Measurements from ENCODE around the gene PUS7L. TPM values are rescaled to one million over a fixed set of nuclear protein-coding genes. Genes with fewer than 3 reads are reported as not detected.
A peak's percentile ranks its signal among the peaks of the same experiment; 100 is the strongest.

Gene PUS7L
- total and polyA plus RNA-seq, 2 of the 13 experiments (the other 11 are each of a cell fraction or from before 2014, with no cell fraction given) = 6.5 to 37.6 TPM

DNA sequence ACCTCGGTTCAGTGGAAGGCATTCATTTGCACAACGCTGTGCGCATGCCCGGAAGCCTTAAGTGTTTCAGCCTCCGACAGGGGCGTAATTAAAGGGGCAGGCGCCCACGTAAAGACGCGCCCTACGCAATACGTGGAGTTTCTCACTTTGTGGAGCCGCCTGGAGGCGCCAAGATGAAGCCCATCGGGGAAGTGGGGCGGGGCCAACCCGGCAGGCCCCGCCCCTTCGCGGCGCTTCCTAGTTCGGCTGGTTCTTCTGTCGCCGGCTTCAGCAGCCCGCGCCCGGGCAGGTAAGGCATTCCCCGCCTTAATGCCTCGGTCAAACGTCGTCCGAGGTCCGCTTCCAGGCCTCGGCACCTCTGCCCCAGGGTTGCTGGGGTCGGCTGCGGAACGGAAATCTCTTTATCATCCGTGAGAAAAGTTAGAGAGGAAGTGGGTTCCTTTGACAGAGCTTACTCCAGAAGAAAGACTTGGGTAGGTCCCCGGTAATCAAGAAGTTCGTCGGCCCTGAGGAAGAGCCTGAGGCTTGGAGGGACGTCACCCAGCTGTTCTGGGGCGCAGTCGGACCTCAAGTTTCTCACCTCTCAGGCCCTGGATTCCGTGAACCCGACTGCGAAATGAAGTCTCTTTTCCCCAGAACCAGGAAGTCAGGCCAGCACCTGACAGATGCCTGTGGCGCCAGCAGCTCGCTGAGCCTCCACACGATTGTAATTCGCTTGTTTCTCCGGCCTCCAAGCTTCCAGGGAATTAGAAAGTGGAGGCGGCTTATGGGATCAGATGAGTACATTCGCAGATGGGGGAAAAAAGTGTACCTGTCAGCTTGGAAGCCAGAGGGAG, at the start of gene PUS7L, which contains the start of gene IRAK4 (continued):
- TF ChIP-seq, protein P1, sequence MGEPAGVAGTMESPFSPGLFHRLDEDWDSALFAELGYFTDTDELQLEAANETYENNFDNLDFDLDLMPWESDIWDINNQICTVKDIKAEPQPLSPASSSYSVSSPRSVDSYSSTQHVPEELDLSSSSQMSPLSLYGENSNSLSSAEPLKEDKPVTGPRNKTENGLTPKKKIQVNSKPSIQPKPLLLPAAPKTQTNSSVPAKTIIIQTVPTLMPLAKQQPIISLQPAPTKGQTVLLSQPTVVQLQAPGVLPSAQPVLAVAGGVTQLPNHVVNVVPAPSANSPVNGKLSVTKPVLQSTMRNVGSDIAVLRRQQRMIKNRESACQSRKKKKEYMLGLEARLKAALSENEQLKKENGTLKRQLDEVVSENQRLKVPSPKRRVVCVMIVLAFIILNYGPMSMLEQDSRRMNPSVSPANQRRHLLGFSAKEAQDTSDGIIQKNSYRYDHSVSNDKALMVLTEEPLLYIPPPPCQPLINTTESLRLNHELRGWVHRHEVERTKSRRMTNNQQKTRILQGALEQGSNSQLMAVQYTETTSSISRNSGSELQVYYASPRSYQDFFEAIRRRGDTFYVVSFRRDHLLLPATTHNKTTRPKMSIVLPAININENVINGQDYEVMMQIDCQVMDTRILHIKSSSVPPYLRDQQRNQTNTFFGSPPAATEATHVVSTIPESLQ (CRISPR knock-in tag; conservative IDR thresholded peaks at IDR 0.05) = no peak
- TF ChIP-seq, protein P2, sequence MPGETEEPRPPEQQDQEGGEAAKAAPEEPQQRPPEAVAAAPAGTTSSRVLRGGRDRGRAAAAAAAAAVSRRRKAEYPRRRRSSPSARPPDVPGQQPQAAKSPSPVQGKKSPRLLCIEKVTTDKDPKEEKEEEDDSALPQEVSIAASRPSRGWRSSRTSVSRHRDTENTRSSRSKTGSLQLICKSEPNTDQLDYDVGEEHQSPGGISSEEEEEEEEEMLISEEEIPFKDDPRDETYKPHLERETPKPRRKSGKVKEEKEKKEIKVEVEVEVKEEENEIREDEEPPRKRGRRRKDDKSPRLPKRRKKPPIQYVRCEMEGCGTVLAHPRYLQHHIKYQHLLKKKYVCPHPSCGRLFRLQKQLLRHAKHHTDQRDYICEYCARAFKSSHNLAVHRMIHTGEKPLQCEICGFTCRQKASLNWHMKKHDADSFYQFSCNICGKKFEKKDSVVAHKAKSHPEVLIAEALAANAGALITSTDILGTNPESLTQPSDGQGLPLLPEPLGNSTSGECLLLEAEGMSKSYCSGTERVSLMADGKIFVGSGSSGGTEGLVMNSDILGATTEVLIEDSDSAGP (CRISPR knock-in tag; IDR thresholded peaks at IDR 0.05; ENCODE audit: borderline replicate concordance) = peak; percentile 99
- no peak for TF ChIP-seq KLF9 (CRISPR knock-in tag; IDR thresholded peaks at IDR 0.05; ENCODE audit: low read depth)
- TF ChIP-seq ZFP36 (IDR thresholded peaks at IDR 0.05; ENCODE audit: borderline replicate concordance, low read depth, low read length, partially characterized antibody) = no peak
- no peak for TF ChIP-seq NR1H2 (CRISPR knock-in tag; IDR thresholded peaks at IDR 0.05; ENCODE audit: borderline replicate concordance, low read depth)
- TF ChIP-seq REPIN1 (CRISPR knock-in tag; IDR thresholded peaks at IDR 0.05; ENCODE audit: borderline replicate concordance, low read depth) = peak; percentile 51; the same call in 1 of the 2 replicates
- TF ChIP-seq, protein P3, sequence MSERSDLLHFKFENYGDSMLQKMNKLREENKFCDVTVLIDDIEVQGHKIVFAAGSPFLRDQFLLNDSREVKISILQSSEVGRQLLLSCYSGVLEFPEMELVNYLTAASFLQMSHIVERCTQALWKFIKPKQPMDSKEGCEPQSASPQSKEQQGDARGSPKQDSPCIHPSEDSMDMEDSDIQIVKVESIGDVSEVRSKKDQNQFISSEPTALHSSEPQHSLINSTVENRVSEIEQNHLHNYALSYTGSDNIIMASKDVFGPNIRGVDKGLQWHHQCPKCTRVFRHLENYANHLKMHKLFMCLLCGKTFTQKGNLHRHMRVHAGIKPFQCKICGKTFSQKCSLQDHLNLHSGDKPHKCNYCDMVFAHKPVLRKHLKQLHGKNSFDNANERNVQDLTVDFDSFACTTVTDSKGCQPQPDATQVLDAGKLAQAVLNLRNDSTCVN (CRISPR knock-in tag; IDR thresholded peaks at IDR 0.05; ENCODE audit: borderline replicate concordance) = no peak
- no peak; the same call in 1 of the 2 replicates for TF ChIP-seq ZNF543 (CRISPR knock-in tag; IDR thresholded peaks at IDR 0.05)
- peak; percentile 92 for TF ChIP-seq ZMYM4 (CRISPR knock-in tag; IDR thresholded peaks at IDR 0.05)
- TF ChIP-seq, protein P4, sequence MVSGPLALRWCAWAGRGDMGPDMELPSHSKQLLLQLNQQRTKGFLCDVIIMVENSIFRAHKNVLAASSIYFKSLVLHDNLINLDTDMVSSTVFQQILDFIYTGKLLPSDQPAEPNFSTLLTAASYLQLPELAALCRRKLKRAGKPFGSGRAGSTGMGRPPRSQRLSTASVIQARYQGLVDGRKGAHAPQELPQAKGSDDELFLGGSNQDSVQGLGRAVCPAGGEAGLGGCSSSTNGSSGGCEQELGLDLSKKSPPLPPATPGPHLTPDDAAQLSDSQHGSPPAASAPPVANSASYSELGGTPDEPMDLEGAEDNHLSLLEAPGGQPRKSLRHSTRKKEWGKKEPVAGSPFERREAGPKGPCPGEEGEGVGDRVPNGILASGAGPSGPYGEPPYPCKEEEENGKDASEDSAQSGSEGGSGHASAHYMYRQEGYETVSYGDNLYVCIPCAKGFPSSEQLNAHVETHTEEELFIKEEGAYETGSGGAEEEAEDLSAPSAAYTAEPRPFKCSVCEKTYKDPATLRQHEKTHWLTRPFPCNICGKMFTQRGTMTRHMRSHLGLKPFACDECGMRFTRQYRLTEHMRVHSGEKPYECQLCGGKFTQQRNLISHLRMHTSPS (CRISPR knock-in tag; IDR thresholded peaks at IDR 0.05; ENCODE audit: low read depth) = no peak
- TF ChIP-seq ZNF260 (CRISPR knock-in tag; IDR thresholded peaks at IDR 0.05; ENCODE audit: borderline replicate concordance, low read depth) = no peak
- peak; percentile 82 for TF ChIP-seq PHF8 (CRISPR knock-in tag; IDR thresholded peaks at IDR 0.05)
- TF ChIP-seq, protein P5, sequence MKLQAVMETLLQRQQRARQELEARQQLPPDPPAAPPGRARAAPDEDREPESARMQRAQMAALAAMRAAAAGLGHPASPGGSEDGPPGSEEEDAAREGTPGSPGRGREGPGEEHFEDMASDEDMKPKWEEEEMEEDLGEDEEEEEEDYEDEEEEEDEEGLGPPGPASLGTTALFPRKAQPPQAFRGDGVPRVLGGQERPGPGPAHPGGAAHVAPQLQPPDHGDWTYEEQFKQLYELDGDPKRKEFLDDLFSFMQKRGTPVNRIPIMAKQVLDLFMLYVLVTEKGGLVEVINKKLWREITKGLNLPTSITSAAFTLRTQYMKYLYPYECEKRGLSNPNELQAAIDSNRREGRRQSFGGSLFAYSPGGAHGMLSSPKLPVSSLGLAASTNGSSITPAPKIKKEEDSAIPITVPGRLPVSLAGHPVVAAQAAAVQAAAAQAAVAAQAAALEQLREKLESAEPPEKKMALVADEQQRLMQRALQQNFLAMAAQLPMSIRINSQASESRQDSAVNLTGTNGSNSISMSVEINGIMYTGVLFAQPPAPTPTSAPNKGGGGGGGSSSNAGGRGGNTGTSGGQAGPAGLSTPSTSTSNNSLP (IDR thresholded peaks at IDR 0.05; ENCODE audit: low read depth, low read length) = no peak
- TF ChIP-seq, protein P6, sequence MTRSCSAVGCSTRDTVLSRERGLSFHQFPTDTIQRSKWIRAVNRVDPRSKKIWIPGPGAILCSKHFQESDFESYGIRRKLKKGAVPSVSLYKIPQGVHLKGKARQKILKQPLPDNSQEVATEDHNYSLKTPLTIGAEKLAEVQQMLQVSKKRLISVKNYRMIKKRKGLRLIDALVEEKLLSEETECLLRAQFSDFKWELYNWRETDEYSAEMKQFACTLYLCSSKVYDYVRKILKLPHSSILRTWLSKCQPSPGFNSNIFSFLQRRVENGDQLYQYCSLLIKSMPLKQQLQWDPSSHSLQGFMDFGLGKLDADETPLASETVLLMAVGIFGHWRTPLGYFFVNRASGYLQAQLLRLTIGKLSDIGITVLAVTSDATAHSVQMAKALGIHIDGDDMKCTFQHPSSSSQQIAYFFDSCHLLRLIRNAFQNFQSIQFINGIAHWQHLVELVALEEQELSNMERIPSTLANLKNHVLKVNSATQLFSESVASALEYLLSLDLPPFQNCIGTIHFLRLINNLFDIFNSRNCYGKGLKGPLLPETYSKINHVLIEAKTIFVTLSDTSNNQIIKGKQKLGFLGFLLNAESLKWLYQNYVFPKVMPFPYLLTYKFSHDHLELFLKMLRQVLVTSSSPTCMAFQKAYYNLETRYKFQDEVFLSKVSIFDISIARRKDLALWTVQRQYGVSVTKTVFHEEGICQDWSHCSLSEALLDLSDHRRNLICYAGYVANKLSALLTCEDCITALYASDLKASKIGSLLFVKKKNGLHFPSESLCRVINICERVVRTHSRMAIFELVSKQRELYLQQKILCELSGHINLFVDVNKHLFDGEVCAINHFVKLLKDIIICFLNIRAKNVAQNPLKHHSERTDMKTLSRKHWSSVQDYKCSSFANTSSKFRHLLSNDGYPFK (CRISPR knock-in tag; IDR thresholded peaks at IDR 0.05; ENCODE audit: borderline replicate concordance) = peak; percentile 67; the same call in 1 of the 2 replicates
- TF ChIP-seq AKAP8 (CRISPR knock-in tag; IDR thresholded peaks at IDR 0.05) = no peak
- TF ChIP-seq ZNF598 (CRISPR knock-in tag; IDR thresholded peaks at IDR 0.05; ENCODE audit: borderline replicate concordance) = no peak; the same call in 1 of the 2 replicates

All from HepG2 (cell line).